IPS-18a (cell line): Measurements from ENCODE around the gene SARM1.

Source experiments
- H3K27ac ChIP-seq: one replicate; pipeline ENCODE4 v1.5.1; 2013; ENCODE audit warnings: low read length
- H3K27me3 ChIP-seq: one replicate; pipeline ENCODE4 v1.6.1; 2013; ENCODE audit warnings: mild to moderate bottlenecking, low read length; ENCODE audit not compliant: control insufficient read depth, insufficient read depth
- H3K36me3 ChIP-seq: one replicate; pipeline ENCODE4 v1.6.1; 2013; ENCODE audit warnings: low read depth, low read length; ENCODE audit not compliant: control insufficient read depth
- H3K4me1 ChIP-seq: one replicate; pipeline ENCODE4 v1.6.1; 2013; ENCODE audit warnings: low read depth, low read length; ENCODE audit not compliant: control insufficient read depth
- H3K4me3 ChIP-seq: one replicate; pipeline ENCODE4 v1.5.1; 2013; ENCODE audit warnings: low read length
- H3K9ac ChIP-seq: one replicate; pipeline ENCODE4 v1.6.1; 2013; ENCODE audit warnings: mild to moderate bottlenecking, low read length, moderate library complexity
- H3K9me3 ChIP-seq: one replicate; pipeline ENCODE4 v1.6.1; 2013; ENCODE audit warnings: low read depth, low read length; ENCODE audit not compliant: control insufficient read depth

Gene SARM1

GRCh38 chr17:28363776-28364650 is 7.5 kb upstream of the SARM1 start:
- Histone ChIP-seq H3K4me1 (no peaks in the 10 kb centered on the region), H3K9ac (no peak overlapping the region), H3K36me3 (peaks cover 40% of the 10 kb centered on the region), H3K4me3 (no peak overlapping the region), H3K27ac (no peak overlapping the region), H3K9me3 (no peaks in the 10 kb centered on the region), H3K27me3 (no peaks in the 10 kb centered on the region)

GRCh38 chr17:28364665-28365363 is 6.7 kb upstream of the SARM1 start, which contains the start of gene SEBOX:
Gene SEBOX, minus strand, starts transcription at chr17:28365199. Its CDS starts 48 bp downstream, at chr17:28365151.
- Histone ChIP-seq H3K4me3 (no peak within 1 kb of the TSS), H3K36me3 (peaks cover 35% of the 10 kb centered on the region), H3K27ac (no peak within 1 kb of the TSS), H3K27me3 (no peaks in the 10 kb centered on the region), H3K9me3 (no peaks in the 10 kb centered on the region), H3K9ac (no peak within 1 kb of the TSS), H3K4me1 (no peaks in the 10 kb centered on the region)

GRCh38 chr17:28365487-28365886 is 6.0 kb upstream of the SARM1 start:
- Histone ChIP-seq H3K36me3 (peaks cover 29% of the 10 kb centered on the region), H3K4me3 (no peak overlapping the region), H3K9me3 (no peaks in the 10 kb centered on the region), H3K4me1 (peaks cover 6% of the 10 kb centered on the region), H3K9ac (no peak overlapping the region), H3K27ac (no peak overlapping the region), H3K27me3 (no peaks in the 10 kb centered on the region)

- Histone ChIP-seq H3K27me3 (no peaks in the 10 kb centered on the region), H3K9ac (no peak overlapping the region), H3K36me3 (peaks cover 18% of the 10 kb centered on the region), H3K9me3 (no peaks in the 10 kb centered on the region), H3K4me3 (no peak overlapping the region), H3K27ac (no peak overlapping the region), H3K4me1 (peaks cover 12% of the 10 kb centered on the region)
Measured at GRCh38 chr17:28366605-28367004, 4.9 kb upstream of the SARM1 start.

GRCh38 chr17:28367641-28368305 is 3.7 kb upstream of the SARM1 start:
- Histone ChIP-seq H3K4me3 (no peak overlapping the region), H3K36me3 (peaks cover 8% of the 10 kb centered on the region), H3K9ac (no peak overlapping the region), H3K9me3 (no peaks in the 10 kb centered on the region), H3K27ac (no peak overlapping the region), H3K4me1 (peaks cover 12% of the 10 kb centered on the region), H3K27me3 (peaks cover 6% of the 10 kb centered on the region)

GRCh38 chr17:28368306-28368831 is 3.1 kb upstream of the SARM1 start:
- H3K4me1 ChIP-seq = peaks cover 12% of the 10 kb centered on the region
- no peaks in the 10 kb centered on the region for H3K9me3 ChIP-seq
- H3K36me3 ChIP-seq = peaks cover 2% of the 10 kb centered on the region
- H3K27ac ChIP-seq = no peak overlapping the region
- peaks cover 12% of the 10 kb centered on the region for H3K27me3 ChIP-seq
- H3K4me3 ChIP-seq = no peak overlapping the region
- no peak overlapping the region for H3K9ac ChIP-seq

- Histone ChIP-seq H3K36me3 (no peaks in the 10 kb centered on the region), H3K27ac (no peak overlapping the region), H3K4me3 (no peak overlapping the region), H3K27me3 (peaks cover 19% of the 10 kb centered on the region), H3K9ac (no peak overlapping the region), H3K9me3 (no peaks in the 10 kb centered on the region), H3K4me1 (peaks cover 12% of the 10 kb centered on the region)
Measured at GRCh38 chr17:28368915-28369683, 2.4 kb upstream of the SARM1 start.

GRCh38 chr17:28369684-28370034 is 1.8 kb upstream of the SARM1 start:
- Histone ChIP-seq H3K9ac (no peak overlapping the region), H3K36me3 (no peaks in the 10 kb centered on the region)

GRCh38 chr17:28370035-28370743 is 1.3 kb upstream of the SARM1 start, which contains the start of gene VTN:
Gene VTN, minus strand, starts transcription at chr17:28370307. Its CDS starts 104 bp downstream, at chr17:28370203.
- H3K9ac ChIP-seq = no peak within 1 kb of the TSS
- H3K4me3 ChIP-seq = peak within 1 kb of the TSS; percentile 56
- H3K27ac ChIP-seq = no peak within 1 kb of the TSS
- peaks cover 12% of the 10 kb centered on the region for H3K4me1 ChIP-seq
- no peaks in the 10 kb centered on the region for H3K36me3 ChIP-seq
- H3K9me3 ChIP-seq = no peaks in the 10 kb centered on the region
- H3K27me3 ChIP-seq = peaks cover 19% of the 10 kb centered on the region

More at GRCh38 chr17:28369684-28370034, 1.8 kb upstream of the SARM1 start:
- H3K27ac ChIP-seq = no peak overlapping the region
- no peaks in the 10 kb centered on the region for H3K9me3 ChIP-seq
- peaks cover 19% of the 10 kb centered on the region for H3K27me3 ChIP-seq
- no peak overlapping the region for H3K4me3 ChIP-seq
- H3K4me1 ChIP-seq = peaks cover 12% of the 10 kb centered on the region

GRCh38 chr17:28370744-28371103 is 770 bp upstream of the SARM1 start:
- no peak overlapping the region for H3K9ac ChIP-seq
- H3K27me3 ChIP-seq = peaks cover 19% of the 10 kb centered on the region
- H3K36me3 ChIP-seq = no peaks in the 10 kb centered on the region
- H3K4me3 ChIP-seq = peak overlapping the region; percentile 56
- H3K9me3 ChIP-seq = no peaks in the 10 kb centered on the region
- peaks cover 12% of the 10 kb centered on the region for H3K4me1 ChIP-seq
- H3K27ac ChIP-seq = no peak overlapping the region
